Activated B cell treated with CpG ODN at 0.5 μM for 24 hours (primary cell): ENCODE data around the gene IFT52. TPM values are rescaled to one million over a fixed set of nuclear protein-coding genes. Genes with fewer than 3 reads are reported as not detected.

Experiments
- ATAC-seq: fragments of 200-7000 bp; cut with Tn5 transposase; one replicate; pipeline ENCODE4 v1.10.0; 2021; ENCODE audit warnings: low read depth, mild to moderate bottlenecking, moderate library complexity
- CTCF ChIA-PET: fragments of 350-600 bp; sonication (Branson Sonifier 250); formaldehyde crosslinking; loops from one replicate; lab custom pipeline; 2021; ENCODE audit warnings: antibody characterized with exemption; lab: Charles Lee
- POLR2A ChIA-PET: fragments of 350-600 bp; sonication (Branson Sonifier 250); formaldehyde crosslinking; loops from one replicate; lab custom pipeline; 2021; ENCODE audit warnings: antibody characterized with exemption; lab: Charles Lee
- DNase-seq: peaks from one replicate; pipeline ENCODE4 v3.0.0; 2022
- H3K27ac Mint-ChIP-seq: one replicate; pipeline ENCODE4 v1.8.0; 2020; ENCODE audit warnings: mixed read lengths
- H3K27me3 Mint-ChIP-seq: one replicate; pipeline ENCODE4 v1.8.0; 2021; ENCODE audit warnings: mixed read lengths
- H3K36me3 Mint-ChIP-seq: one replicate; pipeline ENCODE4 v1.8.0; 2021; ENCODE audit warnings: low read depth, mixed read lengths
- H3K4me1 Mint-ChIP-seq: one replicate; pipeline ENCODE4 v1.8.0; 2021; ENCODE audit warnings: mixed read lengths
- H3K4me3 Mint-ChIP-seq: one replicate; pipeline ENCODE4 v1.8.0; 2020; ENCODE audit warnings: mild to moderate bottlenecking, mixed read lengths
- H3K9me3 Mint-ChIP-seq: one replicate; pipeline ENCODE4 v1.8.0; 2020; ENCODE audit warnings: mixed read lengths
- CTCF ChIP-seq: fragments of 200-600 bp; IDR thresholded peaks from one replicate; pipeline ENCODE4 v1.8.0; 2022; ENCODE audit warnings: antibody characterized with exemption, mild to moderate bottlenecking
- intact Hi-C: fragments of 100-400 bp; cut with micrococcal nuclease; formaldehyde crosslinking; loops from one replicate; pipeline ENCODE4 v1.15.1; 2024
- total RNA-seq: library from RNA; stranded (reverse); gene quantifications from 2 replicates; pipeline ENCODE4 v1.2.3, GENCODE V29; 2022

The IFT52 gene
- total RNA-seq, 1 donor from 2014 or later: 18.7 TPM

GRCh38 chr20:43567477-43567876 lies 23.3 kb upstream of the IFT52 start:
- ATAC-seq (no peak), DNase-seq (no peak)
- intact Hi-C loops: no loop called here
- no peaks in the 10 kb centered on the region for H3K4me1 Mint-ChIP-seq
- POLR2A ChIA-PET: no interaction called here
- TF ChIP-seq CTCF: no peak
- H3K4me3 Mint-ChIP-seq: no peak overlapping the region
- H3K27ac Mint-ChIP-seq: no peak overlapping the region
- H3K36me3 Mint-ChIP-seq: no peaks in the 10 kb centered on the region
- no peaks in the 10 kb centered on the region for H3K27me3 Mint-ChIP-seq
- H3K9me3 Mint-ChIP-seq: no peaks in the 10 kb centered on the region
- CTCF ChIA-PET: no interaction called here

- ATAC-seq: no peak
- DNase-seq: no peak
- Mint-ChIP-seq H3K9me3 (no peaks in the 10 kb centered on the region), H3K4me3 (no peak overlapping the region), H3K36me3 (no peaks in the 10 kb centered on the region), H3K4me1 (no peaks in the 10 kb centered on the region), H3K27ac (no peak overlapping the region), H3K27me3 (no peaks in the 10 kb centered on the region)
- POLR2A ChIA-PET: interaction anchor here (0.5 kb wide), 1 partner anchor 16 kb away, joined by 3 read pairs; no protein-coding TSS in a partner anchor
- no peak for TF ChIP-seq CTCF
- intact Hi-C loops: no loop called here
- CTCF ChIA-PET: no interaction called here
Observed at GRCh38 chr20:43568706-43569105, 22.0 kb upstream of the IFT52 start.

- ATAC-seq (no peak), DNase-seq (no peak)
- TF ChIP-seq CTCF: no peak
- Mint-ChIP-seq H3K36me3 (no peaks in the 10 kb centered on the region), H3K9me3 (no peaks in the 10 kb centered on the region), H3K4me3 (no peak overlapping the region), H3K4me1 (no peaks in the 10 kb centered on the region), H3K27me3 (no peaks in the 10 kb centered on the region), H3K27ac (no peak overlapping the region)
- intact Hi-C loops: no loop called here
- ChIA-PET CTCF (no interaction called here), POLR2A (interaction anchor here (1.2 kb wide), 1 partner anchor 21 kb away, joined by 9 read pairs; the partner anchor contains the start of gene IFT52)
Observed at GRCh38 chr20:43569282-43569681, 21.5 kb upstream of the IFT52 start.

GRCh38 chr20:43570496-43570895 lies 20.2 kb upstream of the IFT52 start:
- ChIA-PET POLR2A (interaction anchor here (0.6 to 1.2 kb wide), 2 partner anchors 20 to 83 kb away, joined by 8 to 9 read pairs; partner anchors contain the start of gene IFT52), CTCF (interaction anchor here (0.7 kb wide), 1 partner anchor 32 kb away, joined by 3 read pairs; no protein-coding TSS in a partner anchor)
- H3K27ac Mint-ChIP-seq: no peak overlapping the region
- H3K36me3 Mint-ChIP-seq: no peaks in the 10 kb centered on the region
- no peak for DNase-seq
- no peaks in the 10 kb centered on the region for H3K4me1 Mint-ChIP-seq
- ATAC-seq: no peak
- H3K4me3 Mint-ChIP-seq: no peak overlapping the region
- H3K9me3 Mint-ChIP-seq: no peaks in the 10 kb centered on the region
- no peaks in the 10 kb centered on the region for H3K27me3 Mint-ChIP-seq
- no peak for TF ChIP-seq CTCF
- intact Hi-C loops: no loop called here

GRCh38 chr20:43571310-43571709 lies 19.4 kb upstream of the IFT52 start:
- Mint-ChIP-seq H3K4me1 (no peaks in the 10 kb centered on the region), H3K27ac (no peak overlapping the region)
- POLR2A ChIA-PET: interaction anchor here (0.5 kb wide), 1 partner anchor 19 kb away, joined by 3 read pairs; the partner anchor contains the start of gene IFT52

More at GRCh38 chr20:43571310-43571709, 19.4 kb upstream of the IFT52 start:
- DNase-seq: no peak
- Mint-ChIP-seq H3K4me3 (no peak overlapping the region), H3K27me3 (no peaks in the 10 kb centered on the region), H3K36me3 (no peaks in the 10 kb centered on the region), H3K9me3 (no peaks in the 10 kb centered on the region)
- TF ChIP-seq CTCF: no peak
- ATAC-seq: no peak
- intact Hi-C loops: no loop called here
- CTCF ChIA-PET: no interaction called here
